K562 (cell line): Measurements from ENCODE around the gene TCEA3. TPM values are rescaled to one million over a fixed set of nuclear protein-coding genes. Genes with fewer than 3 reads are reported as not detected.
A peak's percentile ranks its signal among the peaks of the same experiment; 100 is the strongest.

ENCODE experiments used
- BRF1 ChIP-seq: IDR thresholded peaks from 3 replicates; pipeline ENCODE4 v1.6.1; 2011; ENCODE audit warnings: borderline replicate concordance, mild to moderate bottlenecking; ENCODE audit not compliant: insufficient read length; ENCODE audit errors: extremely low read depth
- CBX3 ChIP-seq, 2 experiments: IDR thresholded peaks; 1 replicate in 1 of 2; 2 replicates in 1 of 2; pipeline ENCODE4 v1.6.1; 2012; ENCODE audit warnings: inconsistent platforms in 2 of 2, low read length in 2 of 2, borderline replicate concordance in 1 of 2, control low read depth in 1 of 2
- CREM ChIP-seq: IDR thresholded peaks from 2 replicates; pipeline ENCODE4 v1.6.1; 2014; ENCODE audit warnings: antibody characterized with exemption, low read depth
- ESRRA ChIP-seq: fragments of 450-650 bp; IDR thresholded peaks from 2 replicates; pipeline ENCODE4 v1.6.1; 2014; ENCODE audit warnings: low read depth, mild to moderate bottlenecking, moderate library complexity, borderline replicate concordance
- HCFC1 ChIP-seq: IDR thresholded peaks from 2 replicates; pipeline ENCODE4 v1.6.1; 2012; ENCODE audit warnings: low read depth, low read length, improper control_type of control experiment
- HDAC2 ChIP-seq: fragments of 450-650 bp; IDR thresholded peaks from 2 replicates; pipeline ENCODE4 v1.6.1; 2016; ENCODE audit warnings: mild to moderate bottlenecking
- HLTF ChIP-seq: fragments of 450-650 bp; IDR thresholded peaks from 2 replicates; pipeline ENCODE4 v1.6.1; 2016
- NCOA1 ChIP-seq: fragments of 450-650 bp; IDR thresholded peaks from 2 replicates; pipeline ENCODE4 v1.6.1; 2016; ENCODE audit warnings: low read depth
- PCBP2 ChIP-seq: fragments of 200-400 bp; formaldehyde crosslinking; IDR thresholded peaks from 2 replicates; pipeline ENCODE4 v1.6.1; 2018; ENCODE audit warnings: low read length, low read depth, mild to moderate bottlenecking, moderate library complexity; ENCODE audit not compliant: poor library complexity, severe bottlenecking
- PHF21A ChIP-seq: fragments of 450-650 bp; IDR thresholded peaks from 2 replicates; pipeline ENCODE4 v1.6.1; 2017; ENCODE audit warnings: low read depth, borderline replicate concordance
- POLR2AphosphoS2 ChIP-seq: IDR thresholded peaks from 2 replicates; pipeline ENCODE4 v1.6.1; 2012; ENCODE audit warnings: low read length, improper control_type of control experiment
- POLR3G ChIP-seq: IDR thresholded peaks from 2 replicates; pipeline ENCODE4 v1.6.1; 2011; ENCODE audit not compliant: insufficient read length, insufficient replicate concordance; ENCODE audit errors: extremely low read depth
- SMARCA4 ChIP-seq: fragments of 450-650 bp; IDR thresholded peaks from 2 replicates; pipeline ENCODE4 v1.6.1; 2016
- SREBF1 ChIP-seq: fragments of 150-350 bp; IDR thresholded peaks from 2 replicates; pipeline ENCODE4 v1.6.1; 2014; ENCODE audit warnings: antibody characterized with exemption, low read depth, low read length, borderline replicate concordance
- ZNF175 ChIP-seq: fragments of 200-800 bp; sonication (Bioruptor generic); IDR thresholded peaks from 2 replicates; pipeline ENCODE4 v1.6.1; 2016; ENCODE audit warnings: low read depth, mild to moderate bottlenecking, missing genetic modification characterization, missing compliant biosample characterization
- ZNF780A ChIP-seq: fragments of 250-450 bp; sonication (Bioruptor Pico); IDR thresholded peaks from 2 replicates; pipeline ENCODE4 v1.5.0; 2021; ENCODE audit warnings: mild to moderate bottlenecking
- ZNF79 ChIP-seq: fragments of 250-450 bp; sonication (Bioruptor Pico); IDR thresholded peaks from 2 replicates; pipeline ENCODE4 v1.4.0; 2020; ENCODE audit warnings: low read depth, mild to moderate bottlenecking, moderate library complexity
- polyA plus RNA-seq, 8 experiments: library from polyadenylated mRNA; depleted of rRNA in 4 of 8; stranded (reverse) in 5 of 8; unstranded in 3 of 8; fragments of >200 nt; fragmentation: Nextera tagmentation in 2 of 8; fragmentation: Illumina TruSeq in 1 of 8; extraction: Ambion mirVana in 2 of 8; extraction: Trizol in 1 of 8; gene quantifications; 2 replicates each; pipeline versions ENCODE4 v1.2.1 to v1.2.3, GENCODE V29; 2011 to 2014; ENCODE audit warnings: inconsistent platforms in 1 of 8, missing spikeins in 1 of 8
- total RNA-seq, 7 experiments: library from RNA; depleted of rRNA in 6 of 7; stranded (reverse); fragments of >200 nt in 6 of 7; fragmentation: Illumina TruSeq in 2 of 7; extraction: Trizol in 2 of 7; gene quantifications; 2 replicates each; pipeline versions ENCODE4 v1.2.1 to v1.2.3, GENCODE V29; 2011 to 2021; ENCODE audit warnings: low replicate concordance in 1 of 7
- TF ChIP-seq, protein P1 (sequence below): IDR thresholded peaks from 2 replicates; pipeline ENCODE4 v1.6.1; 2012; ENCODE audit warnings: low read depth, low read length, improper control_type of control experiment, borderline replicate concordance
- TF ChIP-seq, protein P2 (sequence below): fragments of 450-650 bp; IDR thresholded peaks from 2 replicates; pipeline ENCODE4 v1.6.1; 2017; ENCODE audit warnings: antibody characterized with exemption, mild to moderate bottlenecking
- TF ChIP-seq, protein P3 (sequence below): sonication (generic); formaldehyde crosslinking; IDR thresholded peaks from 2 replicates; pipeline ENCODE4 v1.8.0; 2022; ENCODE audit warnings: missing genetic modification reagents, mild to moderate bottlenecking, borderline replicate concordance
- TF ChIP-seq, protein P4 (sequence below): fragments of 250-450 bp; sonication (Bioruptor Pico); IDR thresholded peaks from 2 replicates; pipeline ENCODE4 v1.8.0; 2022; ENCODE audit warnings: moderate library complexity, mild to moderate bottlenecking, inconsistent platforms

Gene TCEA3
- total and polyA plus RNA-seq, 9 of the 15 experiments (the other 6 are each of a cell fraction or from before 2014, with no cell fraction given), result 0.03 to 0.55 (median 0.36) TPM

DNA sequence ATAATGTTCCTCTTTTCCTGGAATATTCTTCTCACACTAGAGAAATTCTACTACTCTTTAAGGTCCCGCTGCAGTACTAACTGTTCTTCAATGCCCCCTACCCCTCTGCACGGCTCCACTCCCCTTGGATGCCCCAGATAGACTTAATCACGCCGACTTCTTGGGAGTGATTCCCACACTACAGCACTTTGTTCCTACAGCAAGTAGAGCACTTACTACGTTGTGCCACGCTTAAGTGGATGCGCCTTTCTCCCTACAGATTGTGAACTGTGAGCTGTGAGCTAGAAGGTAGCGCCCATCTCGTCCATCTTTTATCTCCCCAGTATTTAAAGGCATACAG, 57.1 kb downstream of the TCEA3 start (continued):
- TF ChIP-seq POLR2AphosphoS2, result no peak
- peak; percentile 71 for TF ChIP-seq CREM
- peak in 1 of 2 experiments; percentile 7; a peak in 1 of 3 replicates for TF ChIP-seq CBX3 (IDR thresholded peaks at IDR 0.05; ENCODE audit: borderline replicate concordance in 1 of 2, low read length in 2 of 2)
- TF ChIP-seq PCBP2, result no peak
- TF ChIP-seq HDAC2, result no peak
- TF ChIP-seq POLR3G, result no peak
- no peak for TF ChIP-seq BRF1
- no peak for TF ChIP-seq SREBF1
- no peak for TF ChIP-seq SMARCA4
- TF ChIP-seq, protein P1, sequence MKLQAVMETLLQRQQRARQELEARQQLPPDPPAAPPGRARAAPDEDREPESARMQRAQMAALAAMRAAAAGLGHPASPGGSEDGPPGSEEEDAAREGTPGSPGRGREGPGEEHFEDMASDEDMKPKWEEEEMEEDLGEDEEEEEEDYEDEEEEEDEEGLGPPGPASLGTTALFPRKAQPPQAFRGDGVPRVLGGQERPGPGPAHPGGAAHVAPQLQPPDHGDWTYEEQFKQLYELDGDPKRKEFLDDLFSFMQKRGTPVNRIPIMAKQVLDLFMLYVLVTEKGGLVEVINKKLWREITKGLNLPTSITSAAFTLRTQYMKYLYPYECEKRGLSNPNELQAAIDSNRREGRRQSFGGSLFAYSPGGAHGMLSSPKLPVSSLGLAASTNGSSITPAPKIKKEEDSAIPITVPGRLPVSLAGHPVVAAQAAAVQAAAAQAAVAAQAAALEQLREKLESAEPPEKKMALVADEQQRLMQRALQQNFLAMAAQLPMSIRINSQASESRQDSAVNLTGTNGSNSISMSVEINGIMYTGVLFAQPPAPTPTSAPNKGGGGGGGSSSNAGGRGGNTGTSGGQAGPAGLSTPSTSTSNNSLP, result 0 out of 2 replicates have a peak, but pooled peaks have one; percentile 35
- no peak for TF ChIP-seq ZNF79 (CRISPR knock-in tag)
- TF ChIP-seq, protein P2, sequence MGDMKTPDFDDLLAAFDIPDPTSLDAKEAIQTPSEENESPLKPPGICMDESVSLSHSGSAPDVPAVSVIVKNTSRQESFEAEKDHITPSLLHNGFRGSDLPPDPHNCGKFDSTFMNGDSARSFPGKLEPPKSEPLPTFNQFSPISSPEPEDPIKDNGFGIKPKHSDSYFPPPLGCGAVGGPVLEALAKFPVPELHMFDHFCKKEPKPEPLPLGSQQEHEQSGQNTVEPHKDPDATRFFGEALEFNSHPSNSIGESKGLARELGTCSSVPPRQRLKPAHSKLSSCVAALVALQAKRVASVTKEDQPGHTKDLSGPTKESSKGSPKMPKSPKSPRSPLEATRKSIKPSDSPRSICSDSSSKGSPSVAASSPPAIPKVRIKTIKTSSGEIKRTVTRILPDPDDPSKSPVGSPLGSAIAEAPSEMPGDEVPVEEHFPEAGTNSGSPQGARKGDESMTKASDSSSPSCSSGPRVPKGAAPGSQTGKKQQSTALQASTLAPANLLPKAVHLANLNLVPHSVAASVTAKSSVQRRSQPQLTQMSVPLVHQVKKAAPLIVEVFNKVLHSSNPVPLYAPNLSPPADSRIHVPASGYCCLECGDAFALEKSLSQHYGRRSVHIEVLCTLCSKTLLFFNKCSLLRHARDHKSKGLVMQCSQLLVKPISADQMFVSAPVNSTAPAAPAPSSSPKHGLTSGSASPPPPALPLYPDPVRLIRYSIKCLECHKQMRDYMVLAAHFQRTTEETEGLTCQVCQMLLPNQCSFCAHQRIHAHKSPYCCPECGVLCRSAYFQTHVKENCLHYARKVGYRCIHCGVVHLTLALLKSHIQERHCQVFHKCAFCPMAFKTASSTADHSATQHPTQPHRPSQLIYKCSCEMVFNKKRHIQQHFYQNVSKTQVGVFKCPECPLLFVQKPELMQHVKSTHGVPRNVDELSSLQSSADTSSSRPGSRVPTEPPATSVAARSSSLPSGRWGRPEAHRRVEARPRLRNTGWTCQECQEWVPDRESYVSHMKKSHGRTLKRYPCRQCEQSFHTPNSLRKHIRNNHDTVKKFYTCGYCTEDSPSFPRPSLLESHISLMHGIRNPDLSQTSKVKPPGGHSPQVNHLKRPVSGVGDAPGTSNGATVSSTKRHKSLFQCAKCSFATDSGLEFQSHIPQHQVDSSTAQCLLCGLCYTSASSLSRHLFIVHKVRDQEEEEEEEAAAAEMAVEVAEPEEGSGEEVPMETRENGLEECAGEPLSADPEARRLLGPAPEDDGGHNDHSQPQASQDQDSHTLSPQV, result 0 out of 2 replicates have a peak, but pooled peaks have one; percentile 21
- TF ChIP-seq NCOA1, result no peak
- TF ChIP-seq ZNF175 (CRISPR knock-in tag), result no peak
- no peak for TF ChIP-seq ESRRA
- TF ChIP-seq, protein P3, sequence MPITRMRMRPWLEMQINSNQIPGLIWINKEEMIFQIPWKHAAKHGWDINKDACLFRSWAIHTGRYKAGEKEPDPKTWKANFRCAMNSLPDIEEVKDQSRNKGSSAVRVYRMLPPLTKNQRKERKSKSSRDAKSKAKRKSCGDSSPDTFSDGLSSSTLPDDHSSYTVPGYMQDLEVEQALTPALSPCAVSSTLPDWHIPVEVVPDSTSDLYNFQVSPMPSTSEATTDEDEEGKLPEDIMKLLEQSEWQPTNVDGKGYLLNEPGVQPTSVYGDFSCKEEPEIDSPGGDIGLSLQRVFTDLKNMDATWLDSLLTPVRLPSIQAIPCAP (CRISPR knock-in tag), result no peak
- TF ChIP-seq HCFC1, result no peak
- TF ChIP-seq ZNF780A (CRISPR knock-in tag), result no peak
- no peak for TF ChIP-seq HLTF
- no peak for TF ChIP-seq PHF21A
- TF ChIP-seq, protein P4, sequence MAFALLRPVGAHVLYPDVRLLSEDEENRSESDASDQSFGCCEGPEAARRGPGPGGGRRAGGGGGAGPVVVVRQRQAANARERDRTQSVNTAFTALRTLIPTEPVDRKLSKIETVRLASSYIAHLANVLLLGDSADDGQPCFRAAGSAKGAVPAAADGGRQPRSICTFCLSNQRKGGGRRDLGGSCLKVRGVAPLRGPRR (CRISPR knock-in tag), result no peak
